Measurements from ENCODE around the gene DAAM1.

The DAAM1 gene

GRCh38 chr14:59347915-59348314 is 159.4 kb downstream of the DAAM1 start:
- Histone ChIP-seq H2AFZ (no peak overlapping the region), H3K4me3 (ENCODE audit: low read depth, low read length) (no peak overlapping the region), H3K4me1 (peaks cover 54% of the 10 kb centered on the region), H3K27ac (peak overlapping the region; percentile 5), H3K4me2 (ENCODE audit: low read length) (no peak overlapping the region), H3K36me3 (ENCODE audit: control insufficient read depth, insufficient read depth, low read length) (no peaks in the 10 kb centered on the region), H3K27me3 (ENCODE audit: control insufficient read depth, insufficient read depth, low read length) (no peaks in the 10 kb centered on the region), H3K79me2 (no peaks in the 10 kb centered on the region), H3K9me3 (ENCODE audit: control insufficient read depth, low read length) (no peaks in the 10 kb centered on the region), H3K9ac (no peak overlapping the region)
- TF ChIP-seq CTCF (IDR thresholded peaks at IDR 0.05): no peak

- Histone ChIP-seq H3K36me3 (ENCODE audit: control insufficient read depth, insufficient read depth, low read length) (no peaks in the 10 kb centered on the region), H3K9me3 (ENCODE audit: control insufficient read depth, low read length) (no peaks in the 10 kb centered on the region), H3K4me3 (ENCODE audit: low read depth, low read length) (no peak overlapping the region), H3K27ac (no peak overlapping the region), H3K9ac (no peak overlapping the region), H3K4me1 (peaks cover 41% of the 10 kb centered on the region), H2AFZ (no peak overlapping the region), H3K79me2 (no peaks in the 10 kb centered on the region), H3K27me3 (ENCODE audit: control insufficient read depth, insufficient read depth, low read length) (no peaks in the 10 kb centered on the region), H3K4me2 (ENCODE audit: low read length) (no peak overlapping the region)
- no peak for TF ChIP-seq CTCF (IDR thresholded peaks at IDR 0.05)
Observed at GRCh38 chr14:59349258-59349701, 160.8 kb downstream of the DAAM1 start.

- TF ChIP-seq CTCF (IDR thresholded peaks at IDR 0.05): no peak
- H3K4me1 ChIP-seq: peaks cover 61% of the 10 kb centered on the region
- no peak overlapping the region for H3K27ac ChIP-seq
- no peak overlapping the region for H3K9ac ChIP-seq
- no peaks in the 10 kb centered on the region for H3K79me2 ChIP-seq
- H3K4me2 ChIP-seq (ENCODE audit: low read length): no peak overlapping the region
- H3K9me3 ChIP-seq (ENCODE audit: control insufficient read depth, low read length): no peaks in the 10 kb centered on the region
- no peaks in the 10 kb centered on the region for H3K27me3 ChIP-seq (ENCODE audit: control insufficient read depth, insufficient read depth, low read length)
- H3K36me3 ChIP-seq (ENCODE audit: control insufficient read depth, insufficient read depth, low read length): no peaks in the 10 kb centered on the region
- H3K4me3 ChIP-seq (ENCODE audit: low read depth, low read length): no peak overlapping the region
- H2AFZ ChIP-seq: no peak overlapping the region
Observed at GRCh38 chr14:59352961-59353360, 164.5 kb downstream of the DAAM1 start.

GRCh38 chr14:59354666-59355065 is 166.2 kb downstream of the DAAM1 start:
- peaks cover 68% of the 10 kb centered on the region for H3K4me1 ChIP-seq
- TF ChIP-seq CTCF (IDR thresholded peaks at IDR 0.05): no peak
- H3K4me2 ChIP-seq (ENCODE audit: low read length): no peak overlapping the region
- H3K36me3 ChIP-seq (ENCODE audit: control insufficient read depth, insufficient read depth, low read length): no peaks in the 10 kb centered on the region
- no peak overlapping the region for H3K4me3 ChIP-seq (ENCODE audit: low read depth, low read length)
- H3K27ac ChIP-seq: peak overlapping the region; percentile 94
- H3K9ac ChIP-seq: no peak overlapping the region
- H3K27me3 ChIP-seq (ENCODE audit: control insufficient read depth, insufficient read depth, low read length): no peaks in the 10 kb centered on the region
- peak overlapping the region; percentile 18 for H2AFZ ChIP-seq
- no peaks in the 10 kb centered on the region for H3K79me2 ChIP-seq
- H3K9me3 ChIP-seq (ENCODE audit: control insufficient read depth, low read length): no peaks in the 10 kb centered on the region

GRCh38 chr14:59355091-59355490 is 166.6 kb downstream of the DAAM1 start:
- Histone ChIP-seq H3K27me3 (ENCODE audit: control insufficient read depth, insufficient read depth, low read length) (no peaks in the 10 kb centered on the region), H3K9me3 (ENCODE audit: control insufficient read depth, low read length) (no peaks in the 10 kb centered on the region), H2AFZ (peak overlapping the region; percentile 18), H3K4me1 (peaks cover 72% of the 10 kb centered on the region), H3K79me2 (no peaks in the 10 kb centered on the region), H3K9ac (no peak overlapping the region), H3K4me3 (ENCODE audit: low read depth, low read length) (no peak overlapping the region), H3K36me3 (ENCODE audit: control insufficient read depth, insufficient read depth, low read length) (no peaks in the 10 kb centered on the region), H3K4me2 (ENCODE audit: low read length) (no peak overlapping the region), H3K27ac (peak overlapping the region; percentile 94)
- TF ChIP-seq CTCF (IDR thresholded peaks at IDR 0.05): peak; percentile 5
